IMR-90 (cell line): ENCODE data around the gene RNF125. TPM values are rescaled to one million over a fixed set of nuclear protein-coding genes. Genes with fewer than 3 reads are reported as not detected.

ENCODE experiments used
- ATAC-seq: fragments of 200-7000 bp; cut with Tn5 transposase; 2 replicates; pipeline ENCODE4 v1.9.1; 2020; ENCODE audit warnings: low read depth, mild to moderate bottlenecking, moderate library complexity
- BruUV-seq: library from RNA; stranded (reverse); fragments of 400-500 nt; replicated peaks from 2 replicates; lab custom pipeline; 2021; lab: Mats Ljungman, UMichigan
- CTCF ChIA-PET: fragments of 300-600 bp; formaldehyde crosslinking; extraction: SDS; loops from one replicate; lab custom pipeline; 2021; ENCODE audit warnings: antibody characterized with exemption; lab: Yijun Ruan, JAX
- POLR2A ChIA-PET: fragments of 300-600 bp; sonication (Branson Sonifier 250); formaldehyde crosslinking; loops from one replicate; lab custom pipeline; 2022; ENCODE audit warnings: antibody characterized with exemption; ENCODE audit not compliant: unreplicated experiment; lab: Charles Lee
- DNase-seq: peaks from one replicate; pipeline ENCODE4 v3.0.0; 2013
- H2AFZ ChIP-seq: replicated peaks from 2 replicates; pipeline ENCODE3; 2013; ENCODE audit warnings: low read length, mild to moderate bottlenecking; ENCODE audit not compliant: poor library complexity
- H2AK5ac ChIP-seq: 2 replicates; pipeline ENCODE4 v1.6.1; 2013; ENCODE audit warnings: low read depth, low read length, inconsistent platforms
- H2AK9ac ChIP-seq: replicated peaks from 2 replicates; pipeline ENCODE3; 2013; ENCODE audit warnings: mild to moderate bottlenecking, low read depth, low read length, moderate library complexity; ENCODE audit not compliant: poor library complexity
- H2BK120ac ChIP-seq: 2 replicates; pipeline ENCODE4 v1.6.1; 2013; ENCODE audit warnings: low read depth, low read length, inconsistent platforms
- H2BK15ac ChIP-seq: 3 replicates; pipeline ENCODE4 v1.6.1; 2013; ENCODE audit warnings: low read depth, low read length, inconsistent platforms
- H2BK20ac ChIP-seq: 2 replicates; pipeline ENCODE4 v1.6.1; 2013; ENCODE audit warnings: low read depth, mild to moderate bottlenecking, inconsistent platforms, low read length, moderate library complexity
- H2BK5ac ChIP-seq: 2 replicates; pipeline ENCODE4 v1.6.1; 2013; ENCODE audit warnings: mild to moderate bottlenecking, low read depth, low read length, inconsistent platforms; ENCODE audit not compliant: poor library complexity, severe bottlenecking
- H3K14ac ChIP-seq: replicated peaks from 2 replicates; pipeline ENCODE4 v1.6.1; 2013; ENCODE audit warnings: low read depth, low read length, inconsistent platforms
- H3K18ac ChIP-seq: 2 replicates; pipeline ENCODE4 v1.6.1; 2013; ENCODE audit warnings: low read depth, low read length, control low read depth
- H3K23ac ChIP-seq: 2 replicates; pipeline ENCODE4 v1.6.1; 2013; ENCODE audit warnings: low read depth, low read length, inconsistent platforms
- H3K27ac ChIP-seq: 2 replicates; pipeline ENCODE4 v1.5.1; 2013; ENCODE audit warnings: mild to moderate bottlenecking, control low read depth, low read length; ENCODE audit not compliant: insufficient read depth
- H3K27me3 ChIP-seq: 2 replicates; pipeline ENCODE4 v1.6.1; 2013; ENCODE audit warnings: low read length; ENCODE audit not compliant: control insufficient read depth, insufficient read depth
- H3K36me3 ChIP-seq: 2 replicates; pipeline ENCODE4 v1.6.1; 2013; ENCODE audit warnings: low read length, mixed read lengths; ENCODE audit not compliant: control insufficient read depth, insufficient read depth
- H3K4ac ChIP-seq: 2 replicates; pipeline ENCODE4 v1.6.1; 2013; ENCODE audit warnings: low read depth, low read length, inconsistent platforms
- H3K4me1 ChIP-seq: 2 replicates; pipeline ENCODE4 v1.6.1; 2013; ENCODE audit warnings: low read length, mixed read lengths; ENCODE audit not compliant: control insufficient read depth, insufficient read depth
- H3K4me2 ChIP-seq: 2 replicates; pipeline ENCODE4 v1.6.1; 2013; ENCODE audit warnings: low read depth, mild to moderate bottlenecking, control low read depth, low read length, moderate library complexity
- H3K4me3 ChIP-seq: 2 replicates; pipeline ENCODE4 v1.5.1; 2013; ENCODE audit warnings: low read depth, mild to moderate bottlenecking, control low read depth, low read length, moderate library complexity; ENCODE audit not compliant: insufficient read depth
- H3K56ac ChIP-seq: 2 replicates; pipeline ENCODE4 v1.6.1; 2013; ENCODE audit warnings: low read length, inconsistent platforms; ENCODE audit not compliant: insufficient read depth; ENCODE audit errors: extremely low read depth
- H3K79me1 ChIP-seq, 2 experiments: 2 replicates each; pipeline ENCODE4 v1.6.1; 2013; ENCODE audit warnings: low read length in 2 of 2, inconsistent platforms in 1 of 2, low read depth in 1 of 2
- H3K9ac ChIP-seq: 2 replicates; pipeline ENCODE4 v1.6.1; 2013; ENCODE audit warnings: low read depth, low read length, control low read depth
- H3K9me1 ChIP-seq: 2 replicates; pipeline ENCODE4 v1.6.1; 2013; ENCODE audit warnings: low read length, inconsistent platforms; ENCODE audit not compliant: insufficient read depth
- H3K9me3 ChIP-seq: 2 replicates; pipeline ENCODE4 v1.6.1; 2013; ENCODE audit warnings: low read length; ENCODE audit not compliant: control insufficient read depth, insufficient read depth
- H4K20me1 ChIP-seq: 2 replicates; pipeline ENCODE4 v1.6.1; 2013; ENCODE audit warnings: low read length, inconsistent platforms; ENCODE audit not compliant: insufficient read depth
- H4K5ac ChIP-seq: 2 replicates; pipeline ENCODE4 v1.6.1; 2013; ENCODE audit warnings: mild to moderate bottlenecking, low read depth, low read length, control low read depth
- H4K8ac ChIP-seq, 2 experiments: 2 replicates each; pipeline ENCODE4 v1.6.1; 2013; ENCODE audit warnings: low read depth in 2 of 2, low read length in 2 of 2, control low read depth in 1 of 2, inconsistent platforms in 1 of 2
- H4K91ac ChIP-seq: 2 replicates; pipeline ENCODE4 v1.6.1; 2013; ENCODE audit warnings: low read depth, low read length, inconsistent platforms; ENCODE audit not compliant: insufficient read depth
- CEBPB ChIP-seq: IDR thresholded peaks from 2 replicates; pipeline ENCODE4 v1.6.1; 2012; ENCODE audit warnings: low read depth, low read length, improper control_type of control experiment
- FOS ChIP-seq: fragments of 150-350 bp; IDR thresholded peaks from 2 replicates; pipeline ENCODE4 v1.6.1; 2016; ENCODE audit warnings: low read depth, low read length
- MAFK ChIP-seq: IDR thresholded peaks from 2 replicates; pipeline ENCODE4 v1.6.1; 2012; ENCODE audit warnings: low read depth, low read length, improper control_type of control experiment
- MAZ ChIP-seq: IDR thresholded peaks from 2 replicates; pipeline ENCODE4 v1.6.1; 2012; ENCODE audit warnings: low read depth, mild to moderate bottlenecking, low read length, improper control_type of control experiment, moderate library complexity, borderline replicate concordance
- MXI1 ChIP-seq: IDR thresholded peaks from 2 replicates; pipeline ENCODE4 v1.6.1; 2012; ENCODE audit warnings: low read depth, mild to moderate bottlenecking, low read length, moderate library complexity, borderline replicate concordance
- NFE2L2 ChIP-seq: fragments of 150-350 bp; IDR thresholded peaks from 2 replicates; pipeline ENCODE4 v1.6.1; 2016; ENCODE audit warnings: low read depth, mild to moderate bottlenecking, low read length
- POLR2A ChIP-seq: IDR thresholded peaks from 2 replicates; pipeline ENCODE4 v1.6.1; 2012; ENCODE audit warnings: mild to moderate bottlenecking, low read depth, low read length
- RAD21 ChIP-seq: IDR thresholded peaks from 2 replicates; pipeline ENCODE4 v1.6.1; 2012; ENCODE audit warnings: low read length, improper control_type of control experiment
- RCOR1 ChIP-seq: IDR thresholded peaks from 2 replicates; pipeline ENCODE4 v1.6.1; 2012; ENCODE audit warnings: mild to moderate bottlenecking, low read length, improper control_type of control experiment; ENCODE audit not compliant: insufficient replicate concordance
- RFX5 ChIP-seq: IDR thresholded peaks from 2 replicates; pipeline ENCODE4 v1.8.0; 2012; ENCODE audit warnings: low read depth, mild to moderate bottlenecking, low read length, moderate library complexity
- WGBS, 2 experiments: methylation state at CpG; one replicate each; pipeline versions ENCODE4 v1.1.5 to v1.1.7; 2013; ENCODE audit warnings: missing lambda C conversion rate in 2 of 2; ENCODE audit not compliant: insufficient read length in 1 of 2; ENCODE audit errors: extremely low coverage in 2 of 2; 5-methylcytosine and 5-hydroxymethylcytosine counted together
- dilution Hi-C: fragments of 300-500 bp; cut with HindIII; formaldehyde crosslinking; loops from one replicate; pipeline ENCODE4 v1.14.3; 2018; ENCODE audit warnings: low sequenced_read_pairs; ENCODE audit not compliant: unreplicated experiment
- in situ Hi-C: fragments of 300-500 bp; cut with MboI; formaldehyde crosslinking; loops from 3 replicates; pipeline ENCODE4 v1.14.3; 2019; ENCODE audit warnings: low sequenced_read_pairs, inconsistent platforms, mixed read lengths
- intact Hi-C: fragments of 100-400 bp; cut with micrococcal nuclease; formaldehyde crosslinking; loops from 2 replicates; pipeline ENCODE4 v1.10.0; 2022
- polyA plus RNA-seq, 3 experiments: library from polyadenylated mRNA; depleted of rRNA; stranded (reverse); fragments of >200 nt; gene quantifications; 2 replicates each; pipeline ENCODE4 v1.2.3, GENCODE V29; 2012; ENCODE audit warnings: low replicate concordance in 1 of 3
- total RNA-seq: library from RNA; depleted of rRNA; stranded (reverse); fragments of >200 nt; gene quantifications from 2 replicates; pipeline ENCODE4 v1.2.3, GENCODE V29; 2012
- TF ChIP-seq, protein P1 (sequence below): conservative IDR thresholded peaks from 2 replicates; pipeline ENCODE4 v1.5.1; 2012; ENCODE audit warnings: mild to moderate bottlenecking, low read depth, low read length, improper control_type of control experiment
- TF ChIP-seq, protein P2 (sequence below): fragments of 150-350 bp; IDR thresholded peaks from 2 replicates; pipeline ENCODE4 v1.6.1; 2017; ENCODE audit warnings: mild to moderate bottlenecking, antibody characterized with exemption, low read length, low read depth
- TF ChIP-seq, protein P3 (sequence below): fragments of 150-350 bp; IDR thresholded peaks from 2 replicates; pipeline ENCODE4 v1.6.1; 2016; ENCODE audit warnings: low read depth, mild to moderate bottlenecking, low read length, moderate library complexity, borderline replicate concordance

Gene RNF125
- total and polyA plus RNA-seq, 2 of the 4 experiments (the other 2 are of a cell fraction), result under 0.01 to 0.10 TPM

DNA sequence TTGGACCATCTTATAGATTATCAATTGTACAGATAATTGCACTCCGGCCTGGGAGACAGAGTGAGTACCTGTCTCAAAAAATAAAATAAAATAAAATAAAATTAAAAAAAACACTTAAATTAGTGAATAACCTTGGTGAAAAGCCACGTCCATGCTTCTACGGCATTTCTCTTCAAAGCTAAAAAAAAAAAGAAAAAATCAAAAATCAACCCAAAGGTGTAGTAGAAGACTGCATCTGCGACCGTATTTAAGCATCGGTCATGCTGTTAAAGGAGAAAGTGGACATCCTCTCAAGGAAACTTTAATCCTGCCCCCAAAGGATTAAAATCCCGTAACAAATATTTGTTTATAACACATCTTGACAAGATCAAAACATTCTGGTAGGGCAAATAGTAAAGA is 72.7 kb downstream of the RNF125 start:
- H3K9me1 ChIP-seq, result peaks cover 2% of the 10 kb centered on the region; the same call in 1 of the 2 replicates
- peaks cover 2% of the 10 kb centered on the region; the same call in 1 of the 2 replicates for H3K36me3 ChIP-seq
- H3K4ac ChIP-seq, result no peak overlapping the region
- ATAC-seq, result no peak
- TF ChIP-seq FOS (no peak), MXI1 (no peak), MAZ (no peak), CEBPB (no peak), RAD21 (no peak), RFX5 (no peak), MAFK (no peak), NFE2L2 (no peak), RCOR1 (no peak), POLR2A (no peak)
- TF ChIP-seq, protein P1, sequence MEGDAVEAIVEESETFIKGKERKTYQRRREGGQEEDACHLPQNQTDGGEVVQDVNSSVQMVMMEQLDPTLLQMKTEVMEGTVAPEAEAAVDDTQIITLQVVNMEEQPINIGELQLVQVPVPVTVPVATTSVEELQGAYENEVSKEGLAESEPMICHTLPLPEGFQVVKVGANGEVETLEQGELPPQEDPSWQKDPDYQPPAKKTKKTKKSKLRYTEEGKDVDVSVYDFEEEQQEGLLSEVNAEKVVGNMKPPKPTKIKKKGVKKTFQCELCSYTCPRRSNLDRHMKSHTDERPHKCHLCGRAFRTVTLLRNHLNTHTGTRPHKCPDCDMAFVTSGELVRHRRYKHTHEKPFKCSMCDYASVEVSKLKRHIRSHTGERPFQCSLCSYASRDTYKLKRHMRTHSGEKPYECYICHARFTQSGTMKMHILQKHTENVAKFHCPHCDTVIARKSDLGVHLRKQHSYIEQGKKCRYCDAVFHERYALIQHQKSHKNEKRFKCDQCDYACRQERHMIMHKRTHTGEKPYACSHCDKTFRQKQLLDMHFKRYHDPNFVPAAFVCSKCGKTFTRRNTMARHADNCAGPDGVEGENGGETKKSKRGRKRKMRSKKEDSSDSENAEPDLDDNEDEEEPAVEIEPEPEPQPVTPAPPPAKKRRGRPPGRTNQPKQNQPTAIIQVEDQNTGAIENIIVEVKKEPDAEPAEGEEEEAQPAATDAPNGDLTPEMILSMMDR, result no peak
- TF ChIP-seq, protein P2, sequence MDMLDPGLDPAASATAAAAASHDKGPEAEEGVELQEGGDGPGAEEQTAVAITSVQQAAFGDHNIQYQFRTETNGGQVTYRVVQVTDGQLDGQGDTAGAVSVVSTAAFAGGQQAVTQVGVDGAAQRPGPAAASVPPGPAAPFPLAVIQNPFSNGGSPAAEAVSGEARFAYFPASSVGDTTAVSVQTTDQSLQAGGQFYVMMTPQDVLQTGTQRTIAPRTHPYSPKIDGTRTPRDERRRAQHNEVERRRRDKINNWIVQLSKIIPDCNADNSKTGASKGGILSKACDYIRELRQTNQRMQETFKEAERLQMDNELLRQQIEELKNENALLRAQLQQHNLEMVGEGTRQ, result no peak
- TF ChIP-seq, protein P3, sequence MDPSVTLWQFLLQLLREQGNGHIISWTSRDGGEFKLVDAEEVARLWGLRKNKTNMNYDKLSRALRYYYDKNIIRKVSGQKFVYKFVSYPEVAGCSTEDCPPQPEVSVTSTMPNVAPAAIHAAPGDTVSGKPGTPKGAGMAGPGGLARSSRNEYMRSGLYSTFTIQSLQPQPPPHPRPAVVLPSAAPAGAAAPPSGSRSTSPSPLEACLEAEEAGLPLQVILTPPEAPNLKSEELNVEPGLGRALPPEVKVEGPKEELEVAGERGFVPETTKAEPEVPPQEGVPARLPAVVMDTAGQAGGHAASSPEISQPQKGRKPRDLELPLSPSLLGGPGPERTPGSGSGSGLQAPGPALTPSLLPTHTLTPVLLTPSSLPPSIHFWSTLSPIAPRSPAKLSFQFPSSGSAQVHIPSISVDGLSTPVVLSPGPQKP, result no peak
- H2BK20ac ChIP-seq, result no peak overlapping the region
- no TSS peak for BruUV-seq
- POLR2A ChIA-PET, result interaction anchor here (0.6 kb wide), 1 partner anchor 31 kb away, joined by 3 read pairs; no protein-coding TSS in a partner anchor
- intact Hi-C loops, result loop anchor here (5.0 to 10.0 kb wide), 2 partner anchors 149 to 293 kb away; partner anchors contain the start of gene TRAPPC8
- no peaks in the 10 kb centered on the region for H3K4me1 ChIP-seq
- H3K9me3 ChIP-seq, result no peaks in the 10 kb centered on the region
- CTCF ChIA-PET, result no interaction called here
- dilution Hi-C loops, result no loop called here
- H3K4me3 ChIP-seq, result peak overlapping the region; percentile 72
- H2BK15ac ChIP-seq, result no peak overlapping the region
- no peak overlapping the region for H3K23ac ChIP-seq
- no peak overlapping the region for H2BK120ac ChIP-seq
- DNase-seq, result no peak
- peak overlapping the region; percentile 12; the same call in 1 of the 2 replicates for H3K9ac ChIP-seq
- peaks cover 0 to 22% of the 10 kb centered on the region in 2 experiments; a peak in 3 of 4 replicates for H3K79me1 ChIP-seq
- peak overlapping the region; percentile 3; the same call in 1 of the 2 replicates for H4K5ac ChIP-seq
- in situ Hi-C loops, result no loop called here
- peak overlapping the region; percentile 92 for H3K4me2 ChIP-seq
- no peak overlapping the region for H2BK5ac ChIP-seq
- H3K27ac ChIP-seq, result no peak overlapping the region; the same call in 1 of the 2 replicates
- WGBS, 2 experiments, result no CpG with 5 or more reads among the region's 7 CpGs
- no peaks in the 10 kb centered on the region for H3K27me3 ChIP-seq
- peak overlapping the region in 1 of 2 experiments; percentile 47; a peak in 2 of 4 replicates for H4K8ac ChIP-seq
- H3K56ac ChIP-seq, result no peak overlapping the region
- no peak overlapping the region for H3K14ac ChIP-seq
- H3K18ac ChIP-seq, result no peak overlapping the region
- peaks cover 6% of the 10 kb centered on the region for H4K20me1 ChIP-seq
- no peak overlapping the region for H2AK5ac ChIP-seq
- H4K91ac ChIP-seq, result no peak overlapping the region
- no peak overlapping the region for H2AK9ac ChIP-seq
- peak overlapping the region; percentile 91 for H2AFZ ChIP-seq
